ENCODE measurements around the gene DOCK9. TPM values are rescaled to one million over a fixed set of nuclear protein-coding genes. Genes with fewer than 3 reads are reported as not detected.

The DOCK9 gene
- polyA plus RNA-seq (2013, experiment 1 of 2) = 22.0 TPM
- 20.8 TPM for polyA plus RNA-seq (2013, experiment 2 of 2)

GRCh38 chr13:98977568-98978265, at the start of gene DOCK9:
TSS of gene DOCK9 (minus strand) at chr13:98978064. CDS start at chr13:98977909, 155 bp downstream.
- Histone ChIP-seq H3K18ac (ENCODE audit: low read depth in 1 of 2, low read length in 2 of 2) (peak within 1 kb of the TSS; percentile 67 to 78), H3K27me3 (ENCODE audit: control insufficient read depth in 1 of 2, insufficient read depth in 1 of 2, low read length in 2 of 2) (no peaks in the 10 kb centered on the region), H3K9ac (ENCODE audit: low read length) (peak within 1 kb of the TSS; percentile 55), H2AFZ (ENCODE audit: low read depth, low read length) (peak within 1 kb of the TSS; percentile 48), H3K4ac (ENCODE audit: low read depth in 1 of 2, low read length in 2 of 2) (peak within 1 kb of the TSS; percentile 27 to 52), H3K9me3 (ENCODE audit: control insufficient read depth, low read length) (no peaks in the 10 kb centered on the region), H2BK15ac (ENCODE audit: low read depth, poor library complexity, severe bottlenecking) (no peak within 1 kb of the TSS), H2AK5ac (ENCODE audit: low read length, severe bottlenecking) (peak within 1 kb of the TSS; percentile 11), H2BK120ac (ENCODE audit: low read depth, low read length) (no peak within 1 kb of the TSS), H3K4me1 (ENCODE audit: control insufficient read depth, insufficient read depth, low read depth, low read length) (peaks cover 14% of the 10 kb centered on the region), H2BK12ac (ENCODE audit: low read length in 2 of 2) (no peak within 1 kb of the TSS), H3K4me2 (ENCODE audit: low read length, poor library complexity, severe bottlenecking) (peak within 1 kb of the TSS; percentile 76), H3K27ac (ENCODE audit: low read length, poor library complexity, severe bottlenecking) (peak within 1 kb of the TSS; percentile 97), H3K23ac (ENCODE audit: low read length in 2 of 2) (no peak within 1 kb of the TSS), H3K79me1 (replicated peaks; ENCODE audit: low read length, poor library complexity, severe bottlenecking) (peaks cover 3% of the 10 kb centered on the region), H4K8ac (ENCODE audit: low read length) (no peak within 1 kb of the TSS), H2BK5ac (ENCODE audit: low read depth, low read length, poor library complexity, severe bottlenecking) (peak within 1 kb of the TSS; percentile 85), H3K4me3 (ENCODE audit: insufficient read depth in 1 of 2, low read depth in 1 of 2, low read length in 2 of 2) (peak within 1 kb of the TSS; percentile 53 to 78), H3K14ac (ENCODE audit: low read length in 2 of 2) (no peak within 1 kb of the TSS), H3K36me3 (ENCODE audit: control insufficient read depth in 1 of 2, insufficient read depth in 2 of 2, low read depth in 1 of 2, low read length in 2 of 2) (no peaks in the 10 kb centered on the region), H4K91ac (ENCODE audit: low read length) (no peak within 1 kb of the TSS)
- 39% methylated on average over 16 of the region's 16 CpGs for WGBS
- DNase-seq = peak; percentile 84

GRCh38 chr13:99027260-99027659, 49.4 kb upstream of the DOCK9 start:
- no peak overlapping the region for H2BK12ac ChIP-seq (ENCODE audit: low read length in 2 of 2)

GRCh38 chr13:99022941-99023340, 45.1 kb upstream of the DOCK9 start:
- Histone ChIP-seq H2AFZ (ENCODE audit: low read depth, low read length) (no peak overlapping the region), H4K8ac (ENCODE audit: low read length) (no peak overlapping the region), H3K27ac (ENCODE audit: low read length, poor library complexity, severe bottlenecking) (no peak overlapping the region), H3K23ac (ENCODE audit: low read length in 2 of 2) (no peak overlapping the region), H3K18ac (ENCODE audit: low read depth in 1 of 2, low read length in 2 of 2) (no peak overlapping the region), H3K27me3 (ENCODE audit: control insufficient read depth in 1 of 2, insufficient read depth in 1 of 2, low read length in 2 of 2) (no peaks in the 10 kb centered on the region), H2AK5ac (ENCODE audit: low read length, severe bottlenecking) (no peak overlapping the region), H2BK12ac (ENCODE audit: low read length in 2 of 2) (no peak overlapping the region), H3K4ac (ENCODE audit: low read depth in 1 of 2, low read length in 2 of 2) (no peak overlapping the region), H3K4me1 (ENCODE audit: control insufficient read depth, insufficient read depth, low read depth, low read length) (no peaks in the 10 kb centered on the region), H3K9me3 (ENCODE audit: control insufficient read depth, low read length) (no peaks in the 10 kb centered on the region), H2BK15ac (ENCODE audit: low read depth, poor library complexity, severe bottlenecking) (no peak overlapping the region), H4K91ac (ENCODE audit: low read length) (no peak overlapping the region), H2BK5ac (ENCODE audit: low read depth, low read length, poor library complexity, severe bottlenecking) (no peak overlapping the region), H3K9ac (ENCODE audit: low read length) (peak overlapping the region; percentile 33), H2BK120ac (ENCODE audit: low read depth, low read length) (no peak overlapping the region), H3K4me2 (ENCODE audit: low read length, poor library complexity, severe bottlenecking) (no peak overlapping the region), H3K14ac (ENCODE audit: low read length in 2 of 2) (no peak overlapping the region), H3K79me1 (replicated peaks; ENCODE audit: low read length, poor library complexity, severe bottlenecking) (peaks cover 15% of the 10 kb centered on the region), H3K4me3 (ENCODE audit: insufficient read depth in 1 of 2, low read depth in 1 of 2, low read length in 2 of 2) (peak overlapping the region in 1 of 2 experiments; percentile 8), H3K36me3 (ENCODE audit: control insufficient read depth in 1 of 2, insufficient read depth in 2 of 2, low read depth in 1 of 2, low read length in 2 of 2) (no peaks in the 10 kb centered on the region)
- DNase-seq = no peak
- 88% methylated on average over 3 of the region's 4 CpGs for WGBS

More at GRCh38 chr13:99027260-99027659, 49.4 kb upstream of the DOCK9 start:
- Histone ChIP-seq H3K4me2 (ENCODE audit: low read length, poor library complexity, severe bottlenecking) (no peak overlapping the region), H3K18ac (ENCODE audit: low read depth in 1 of 2, low read length in 2 of 2) (no peak overlapping the region), H3K4me1 (ENCODE audit: control insufficient read depth, insufficient read depth, low read depth, low read length) (no peaks in the 10 kb centered on the region), H2BK120ac (ENCODE audit: low read depth, low read length) (no peak overlapping the region), H2AFZ (ENCODE audit: low read depth, low read length) (no peak overlapping the region), H3K9ac (ENCODE audit: low read length) (no peak overlapping the region), H3K79me1 (replicated peaks; ENCODE audit: low read length, poor library complexity, severe bottlenecking) (peaks cover 9% of the 10 kb centered on the region), H3K4ac (ENCODE audit: low read depth in 1 of 2, low read length in 2 of 2) (no peak overlapping the region), H3K23ac (ENCODE audit: low read length in 2 of 2) (no peak overlapping the region), H3K36me3 (ENCODE audit: control insufficient read depth in 1 of 2, insufficient read depth in 2 of 2, low read depth in 1 of 2, low read length in 2 of 2) (no peaks in the 10 kb centered on the region), H3K14ac (ENCODE audit: low read length in 2 of 2) (no peak overlapping the region), H3K9me3 (ENCODE audit: control insufficient read depth, low read length) (peaks cover 3% of the 10 kb centered on the region), H4K8ac (ENCODE audit: low read length) (no peak overlapping the region), H2AK5ac (ENCODE audit: low read length, severe bottlenecking) (no peak overlapping the region), H4K91ac (ENCODE audit: low read length) (no peak overlapping the region), H3K27me3 (ENCODE audit: control insufficient read depth in 1 of 2, insufficient read depth in 1 of 2, low read length in 2 of 2) (no peaks in the 10 kb centered on the region), H2BK15ac (ENCODE audit: low read depth, poor library complexity, severe bottlenecking) (no peak overlapping the region), H3K4me3 (ENCODE audit: insufficient read depth in 1 of 2, low read depth in 1 of 2, low read length in 2 of 2) (no peak overlapping the region), H2BK5ac (ENCODE audit: low read depth, low read length, poor library complexity, severe bottlenecking) (no peak overlapping the region), H3K27ac (ENCODE audit: low read length, poor library complexity, severe bottlenecking) (no peak overlapping the region)
- DNase-seq = no peak
- WGBS = 98% methylated on average over 5 of the region's 7 CpGs

GRCh38 chr13:99018418-99019180, 40.7 kb upstream of the DOCK9 start:
- Histone ChIP-seq H4K8ac (ENCODE audit: low read length) (no peak overlapping the region), H3K4me2 (ENCODE audit: low read length, poor library complexity, severe bottlenecking) (no peak overlapping the region), H2BK12ac (ENCODE audit: low read length in 2 of 2) (no peak overlapping the region), H3K79me1 (replicated peaks; ENCODE audit: low read length, poor library complexity, severe bottlenecking) (peaks cover 19% of the 10 kb centered on the region), H3K23ac (ENCODE audit: low read length in 2 of 2) (no peak overlapping the region), H4K91ac (ENCODE audit: low read length) (no peak overlapping the region), H2BK120ac (ENCODE audit: low read depth, low read length) (no peak overlapping the region), H3K4me3 (ENCODE audit: insufficient read depth in 1 of 2, low read depth in 1 of 2, low read length in 2 of 2) (no peak overlapping the region), H3K9ac (ENCODE audit: low read length) (no peak overlapping the region), H3K18ac (ENCODE audit: low read depth in 1 of 2, low read length in 2 of 2) (no peak overlapping the region), H3K27me3 (ENCODE audit: control insufficient read depth in 1 of 2, insufficient read depth in 1 of 2, low read length in 2 of 2) (no peaks in the 10 kb centered on the region), H3K27ac (ENCODE audit: low read length, poor library complexity, severe bottlenecking) (no peak overlapping the region), H3K4me1 (ENCODE audit: control insufficient read depth, insufficient read depth, low read depth, low read length) (no peaks in the 10 kb centered on the region), H3K9me3 (ENCODE audit: control insufficient read depth, low read length) (no peaks in the 10 kb centered on the region), H3K4ac (ENCODE audit: low read depth in 1 of 2, low read length in 2 of 2) (no peak overlapping the region), H2AFZ (ENCODE audit: low read depth, low read length) (no peak overlapping the region), H3K36me3 (ENCODE audit: control insufficient read depth in 1 of 2, insufficient read depth in 2 of 2, low read depth in 1 of 2, low read length in 2 of 2) (no peaks in the 10 kb centered on the region), H3K14ac (ENCODE audit: low read length in 2 of 2) (no peak overlapping the region), H2AK5ac (ENCODE audit: low read length, severe bottlenecking) (no peak overlapping the region), H2BK5ac (ENCODE audit: low read depth, low read length, poor library complexity, severe bottlenecking) (no peak overlapping the region), H2BK15ac (ENCODE audit: low read depth, poor library complexity, severe bottlenecking) (no peak overlapping the region)
- 92% methylated on average over 2 of the region's 3 CpGs for WGBS
- DNase-seq = peak; percentile 39

Data from mesenchymal stem cell (in vitro differentiated cells and primary cell).